ENCODE data around the gene ZDHHC3.

ZDHHC3 gene

DNA sequence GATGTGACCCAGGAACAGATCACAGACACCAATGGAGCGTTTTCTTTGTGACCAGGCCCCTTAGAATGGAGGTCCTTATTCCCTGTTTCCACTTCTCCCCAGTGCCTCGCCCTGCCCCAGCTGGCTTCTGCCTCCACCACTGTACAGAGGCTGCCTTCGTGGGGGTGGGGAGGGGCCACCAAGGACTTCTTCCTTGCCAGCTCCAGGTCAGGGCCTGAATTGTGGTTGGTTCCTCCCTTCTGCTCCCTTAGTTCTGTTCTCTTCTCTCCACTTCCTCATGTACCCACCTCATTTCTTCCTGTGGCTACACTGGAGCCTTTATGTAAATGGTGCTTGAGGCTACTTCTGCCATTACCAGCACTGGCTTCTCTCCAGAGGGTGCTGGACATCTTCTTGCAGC lies 85.1 kb downstream of the ZDHHC3 start:
- Mint-ChIP-seq H3K27ac (no peak overlapping the region), H3K4me1 (ENCODE audit: low read depth) (no peaks in the 10 kb centered on the region), H3K36me3 (ENCODE audit: low read depth) (no peaks in the 10 kb centered on the region), H3K9me3 (no peaks in the 10 kb centered on the region), H3K4me3 (no peak overlapping the region), H3K27me3 (peaks cover 11% of the 10 kb centered on the region)

DNA sequence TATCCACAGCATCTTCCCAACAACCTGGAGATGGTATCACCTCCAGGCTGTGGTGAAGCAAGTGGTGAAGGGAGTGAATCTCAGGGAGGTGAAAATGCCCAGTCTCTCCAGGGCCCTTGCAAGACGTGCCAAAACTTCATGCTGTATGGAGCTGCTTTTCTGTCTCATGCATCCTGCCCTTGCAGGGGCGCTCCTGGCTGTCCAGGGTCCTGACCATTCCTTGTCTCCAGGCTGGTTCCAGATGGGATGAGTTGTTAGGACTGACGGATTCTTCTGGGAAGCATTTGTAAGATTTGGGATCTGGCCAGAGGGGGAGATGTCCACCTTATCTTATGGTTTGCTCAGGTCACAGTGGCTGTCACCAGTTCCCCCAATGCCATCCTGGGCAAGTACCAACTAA lies 85.7 kb downstream of the ZDHHC3 start:
- no peak overlapping the region for H3K27ac Mint-ChIP-seq
- peaks cover 15% of the 10 kb centered on the region for H3K27me3 Mint-ChIP-seq
- no peaks in the 10 kb centered on the region for H3K36me3 Mint-ChIP-seq (ENCODE audit: low read depth)
- no peaks in the 10 kb centered on the region for H3K4me1 Mint-ChIP-seq (ENCODE audit: low read depth)
- no peak overlapping the region for H3K4me3 Mint-ChIP-seq
- H3K9me3 Mint-ChIP-seq = no peaks in the 10 kb centered on the region

DNA sequence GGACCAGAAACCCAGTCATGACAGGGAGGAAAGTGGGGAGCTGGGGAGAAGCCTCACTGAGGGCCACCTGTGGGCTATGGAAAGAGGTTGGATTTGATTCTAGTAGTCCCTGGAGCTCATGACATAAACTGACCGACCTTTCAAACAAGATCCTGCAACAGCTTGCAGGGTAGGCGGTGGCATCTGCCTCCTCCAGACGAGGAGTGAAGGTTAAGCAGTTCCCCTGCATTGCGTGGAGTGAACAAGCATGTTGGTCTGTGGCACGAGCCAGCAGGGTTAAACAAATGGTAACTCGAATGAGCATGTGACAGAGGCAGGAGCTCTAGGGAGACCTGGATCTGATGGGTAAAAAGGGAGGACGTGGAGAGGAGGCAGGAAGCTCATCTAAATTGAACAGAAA lies 88.9 kb downstream of the ZDHHC3 start:
- H3K27ac Mint-ChIP-seq = no peak overlapping the region
- no peaks in the 10 kb centered on the region for H3K36me3 Mint-ChIP-seq (ENCODE audit: low read depth)
- H3K4me3 Mint-ChIP-seq = no peak overlapping the region
- no peaks in the 10 kb centered on the region for H3K9me3 Mint-ChIP-seq
- H3K27me3 Mint-ChIP-seq = peaks cover 20% of the 10 kb centered on the region
- H3K4me1 Mint-ChIP-seq (ENCODE audit: low read depth) = no peaks in the 10 kb centered on the region

DNA sequence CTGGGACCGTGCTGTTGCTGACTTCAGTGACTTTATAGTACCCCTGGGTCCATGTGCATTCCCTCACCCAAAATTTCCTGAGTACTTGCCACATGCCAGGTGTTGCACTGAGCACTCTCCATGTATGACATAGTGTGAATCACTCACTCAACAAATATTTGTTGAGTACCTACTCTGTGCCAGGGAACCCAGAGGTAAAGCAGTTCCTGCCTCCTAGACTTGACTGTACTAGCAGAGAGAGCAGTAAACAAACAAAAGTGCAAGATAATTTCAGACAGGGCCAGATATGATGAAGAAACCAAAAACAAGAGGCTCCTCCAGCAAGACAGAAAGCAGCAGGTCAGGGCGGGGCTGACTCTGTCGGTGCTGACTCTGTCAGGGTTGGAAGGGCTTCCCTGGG lies 89.4 kb downstream of the ZDHHC3 start:
- H3K27me3 Mint-ChIP-seq = peaks cover 20% of the 10 kb centered on the region
- no peaks in the 10 kb centered on the region for H3K9me3 Mint-ChIP-seq
- no peak overlapping the region for H3K27ac Mint-ChIP-seq
- no peak overlapping the region for H3K4me3 Mint-ChIP-seq
- no peaks in the 10 kb centered on the region for H3K4me1 Mint-ChIP-seq (ENCODE audit: low read depth)
- H3K36me3 Mint-ChIP-seq (ENCODE audit: low read depth) = no peaks in the 10 kb centered on the region

DNA sequence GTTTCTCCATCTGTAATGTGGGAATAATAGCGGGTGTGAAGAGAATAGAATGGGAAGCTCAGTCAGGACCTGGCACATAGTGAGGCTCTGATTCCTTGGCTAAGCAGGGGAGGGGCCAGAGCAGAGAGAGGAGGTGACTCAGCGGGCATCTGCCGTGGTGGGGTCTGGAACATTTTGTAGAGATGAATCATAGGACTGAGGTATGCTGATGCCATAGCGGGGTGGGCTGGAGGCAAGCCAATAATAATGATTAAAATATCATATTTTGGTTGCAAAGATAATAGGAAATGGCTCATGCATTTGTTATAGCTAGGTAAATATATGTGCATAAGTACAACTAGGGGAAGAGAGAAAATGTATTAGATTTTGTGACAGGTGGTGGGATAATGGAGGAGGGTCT lies 90.4 kb downstream of the ZDHHC3 start:
- Mint-ChIP-seq H3K36me3 (ENCODE audit: low read depth) (no peaks in the 10 kb centered on the region), H3K4me1 (ENCODE audit: low read depth) (no peaks in the 10 kb centered on the region), H3K9me3 (no peaks in the 10 kb centered on the region), H3K4me3 (no peak overlapping the region), H3K27me3 (peaks cover 20% of the 10 kb centered on the region), H3K27ac (no peak overlapping the region)

DNA sequence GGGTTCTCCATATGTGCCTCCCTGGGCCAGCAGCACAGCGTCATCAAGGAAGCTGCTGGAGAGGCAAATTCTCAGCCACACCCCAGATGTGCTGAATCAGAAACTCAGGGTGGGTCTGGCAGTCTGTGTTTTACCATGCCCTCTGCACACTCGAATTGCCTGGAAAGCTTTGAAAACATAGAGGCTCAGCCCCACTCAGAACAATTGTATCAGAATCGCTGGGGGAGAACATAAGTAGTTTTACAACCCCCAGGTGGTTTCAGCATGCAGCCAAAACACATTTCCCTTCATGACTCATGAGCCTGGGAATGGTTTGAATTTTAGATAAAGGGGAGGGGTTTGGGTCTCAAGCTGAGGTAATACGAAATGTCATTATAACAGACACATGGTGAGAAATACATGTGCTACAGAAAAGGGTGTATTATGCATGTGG lies 92.0 kb downstream of the ZDHHC3 start:
- no peak overlapping the region for H3K27ac Mint-ChIP-seq
- no peaks in the 10 kb centered on the region for H3K9me3 Mint-ChIP-seq
- no peaks in the 10 kb centered on the region for H3K4me1 Mint-ChIP-seq (ENCODE audit: low read depth)
- H3K4me3 Mint-ChIP-seq = no peak overlapping the region
- H3K27me3 Mint-ChIP-seq = peaks cover 20% of the 10 kb centered on the region
- H3K36me3 Mint-ChIP-seq (ENCODE audit: low read depth) = no peaks in the 10 kb centered on the region

DNA sequence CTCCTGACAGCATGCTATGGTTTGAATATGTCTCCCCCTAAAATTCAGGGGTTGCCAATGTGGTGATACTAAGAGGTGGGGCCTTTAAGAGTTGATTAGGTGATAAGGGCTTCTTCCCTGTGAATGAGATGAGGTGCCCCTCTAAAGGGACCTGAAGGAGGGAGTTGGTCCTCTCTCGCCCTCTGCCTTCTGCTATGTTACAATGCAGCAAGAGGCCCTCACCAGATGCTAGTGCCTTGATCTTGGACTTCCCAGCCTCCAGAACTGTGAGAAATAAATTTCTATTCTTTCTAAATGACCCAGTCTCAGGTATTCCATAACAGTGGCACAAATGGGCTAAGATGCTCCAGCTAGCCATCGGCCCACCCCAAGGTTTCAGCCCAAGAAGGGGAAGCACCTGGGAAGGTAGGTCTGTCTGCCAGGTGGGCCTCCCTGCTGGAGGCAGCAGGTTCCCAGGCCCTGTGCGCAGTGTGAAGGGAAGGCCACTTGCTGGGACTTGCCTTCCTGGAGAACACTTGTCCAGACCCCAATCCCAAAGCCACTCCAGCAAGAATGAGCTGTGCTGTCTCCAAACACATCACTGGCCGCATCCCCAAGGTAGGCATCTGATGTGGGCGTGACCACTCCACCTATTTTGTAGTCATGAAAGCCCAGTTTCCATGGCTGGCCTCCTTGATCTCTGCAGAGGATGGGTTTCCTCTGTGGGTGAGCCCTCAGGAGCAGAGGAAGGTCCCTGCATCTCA lies 92.6 kb downstream of the ZDHHC3 start:
- Mint-ChIP-seq H3K4me3 (no peak overlapping the region), H3K36me3 (ENCODE audit: low read depth) (no peaks in the 10 kb centered on the region), H3K27ac (no peak overlapping the region), H3K4me1 (ENCODE audit: low read depth) (no peaks in the 10 kb centered on the region), H3K9me3 (no peaks in the 10 kb centered on the region), H3K27me3 (peaks cover 20% of the 10 kb centered on the region)

DNA sequence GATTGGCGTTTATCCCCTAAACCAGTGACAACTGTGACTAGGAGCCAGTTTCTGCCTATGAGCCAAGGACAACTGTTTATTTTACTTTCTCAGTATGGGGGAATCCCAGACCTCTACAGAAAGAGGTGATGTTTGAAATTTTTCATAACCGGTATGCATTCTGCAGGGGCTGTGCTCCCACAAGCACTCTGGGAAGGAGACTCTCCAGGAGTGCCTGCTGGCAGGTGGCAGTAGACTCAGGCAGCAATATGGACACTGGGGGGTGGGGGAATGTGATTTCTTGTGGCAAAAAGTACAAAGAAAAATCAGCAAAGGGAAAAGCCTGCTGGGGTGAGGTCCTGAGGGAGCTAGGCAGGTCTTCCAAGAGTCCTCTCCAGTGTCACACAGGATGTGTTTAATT lies 95.7 kb downstream of the ZDHHC3 start:
- Mint-ChIP-seq H3K36me3 (ENCODE audit: low read depth) (no peaks in the 10 kb centered on the region), H3K9me3 (no peaks in the 10 kb centered on the region), H3K27me3 (peaks cover 8% of the 10 kb centered on the region), H3K4me1 (ENCODE audit: low read depth) (no peaks in the 10 kb centered on the region), H3K4me3 (no peak overlapping the region), H3K27ac (no peak overlapping the region)

DNA sequence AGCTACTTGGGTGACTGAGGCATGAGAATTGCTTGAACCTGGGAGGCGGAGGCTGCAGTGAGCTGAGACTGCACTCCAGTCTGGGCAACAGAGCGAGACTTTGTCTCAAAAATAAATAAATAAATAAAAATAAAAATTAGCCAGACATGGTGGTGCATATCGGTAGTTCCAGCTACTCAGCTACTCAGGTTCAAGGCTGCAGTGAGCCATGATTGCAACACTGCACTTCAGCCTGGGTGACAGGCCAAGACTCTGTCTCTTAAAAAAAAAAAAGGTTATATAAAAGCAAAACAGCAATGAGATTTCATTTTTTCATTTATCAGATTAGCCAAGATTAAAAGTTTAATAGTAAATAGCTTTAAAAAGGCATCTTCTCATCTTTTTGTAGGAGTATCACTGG lies 98.6 kb downstream of the ZDHHC3 start:
- Mint-ChIP-seq H3K9me3 (no peaks in the 10 kb centered on the region), H3K4me3 (no peak overlapping the region), H3K27ac (no peak overlapping the region), H3K4me1 (ENCODE audit: low read depth) (no peaks in the 10 kb centered on the region), H3K36me3 (ENCODE audit: low read depth) (no peaks in the 10 kb centered on the region), H3K27me3 (peaks cover 4% of the 10 kb centered on the region)

DNA sequence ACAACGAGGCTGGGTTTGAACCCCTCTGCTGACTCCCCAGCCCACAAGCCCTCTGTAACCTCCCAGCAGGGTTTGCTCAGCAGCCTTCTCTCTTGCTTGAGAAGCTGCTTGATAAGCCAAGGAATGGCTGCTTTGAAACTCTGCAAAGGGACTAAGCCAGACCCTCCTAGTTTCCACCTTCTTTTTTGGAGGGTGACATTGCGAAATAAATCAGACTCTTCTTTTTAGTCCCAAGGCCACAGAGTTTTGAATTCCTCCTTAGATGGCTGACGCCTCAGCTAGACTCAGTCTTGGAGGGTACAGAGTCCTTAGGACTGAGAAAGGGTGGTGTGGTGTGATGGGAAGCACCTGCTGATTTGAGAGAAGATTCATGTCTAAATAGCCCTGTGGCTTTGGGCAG lies 100.4 kb downstream of the ZDHHC3 start:
- H3K9me3 Mint-ChIP-seq = no peaks in the 10 kb centered on the region
- peaks cover 4% of the 10 kb centered on the region for H3K27me3 Mint-ChIP-seq
- no peaks in the 10 kb centered on the region for H3K36me3 Mint-ChIP-seq (ENCODE audit: low read depth)
- no peak overlapping the region for H3K4me3 Mint-ChIP-seq
- H3K27ac Mint-ChIP-seq = no peak overlapping the region
- no peaks in the 10 kb centered on the region for H3K4me1 Mint-ChIP-seq (ENCODE audit: low read depth)

Measured in stimulated activated naive CD8-positive, alpha-beta T cell treated with anti-CD3 and anti-CD28 coated beads, Interleukin-15, Interleukin-2, amounts not matched to agents 100 ng/mL and 50 ng/mL, for 24 hours (primary cell).